HepG2 (cell line): ENCODE measurements around the gene RNASE4. TPM values are rescaled to one million over a fixed set of nuclear protein-coding genes. Genes with fewer than 3 reads are reported as not detected.
A peak's percentile ranks its signal among the peaks of the same experiment; 100 is the strongest.

Source experiments
- HMGXB4 ChIP-seq, 2 experiments: sonication (generic) in 1 of 2; formaldehyde crosslinking in 1 of 2; IDR thresholded peaks; 2 replicates each; pipeline versions ENCODE4 v1.4.0 to v1.6.1; 2018 to 2020; ENCODE audit warnings: missing genetic modification reagents in 2 of 2, borderline replicate concordance in 1 of 2, low read depth in 1 of 2, mild to moderate bottlenecking in 1 of 2, missing biosample characterization in 1 of 2
- HOXA3 ChIP-seq: sonication (generic); formaldehyde crosslinking; IDR thresholded peaks from 2 replicates; pipeline ENCODE4 v1.5.0; 2020; ENCODE audit warnings: missing genetic modification reagents
- ZNF275 ChIP-seq: sonication (generic); formaldehyde crosslinking; IDR thresholded peaks from 2 replicates; pipeline ENCODE4 v1.8.0; 2022; ENCODE audit warnings: missing genetic modification reagents, mild to moderate bottlenecking, inconsistent platforms, borderline replicate concordance
- ZNF629 ChIP-seq: sonication (generic); formaldehyde crosslinking; conservative IDR thresholded peaks from 2 replicates; pipeline ENCODE4 v1.5.0; 2020; ENCODE audit warnings: missing genetic modification reagents
- ZNF687 ChIP-seq: sonication (generic); formaldehyde crosslinking; IDR thresholded peaks from 2 replicates; pipeline ENCODE4 v1.5.1; 2020; ENCODE audit warnings: mild to moderate bottlenecking, missing genetic modification reagents, moderate library complexity
- polyA plus RNA-seq, 8 experiments: library from polyadenylated mRNA; depleted of rRNA in 3 of 8; stranded (reverse) in 7 of 8; unstranded in 1 of 8; fragments of >200 nt; fragmentation: Illumina TruSeq in 4 of 8; extraction: Trizol in 4 of 8; gene quantifications; 2 replicates each; pipeline versions ENCODE4 v1.2.1 to v1.2.3, GENCODE V29; 2011 to 2016; ENCODE audit warnings: low read depth in 4 of 8, missing spikeins in 1 of 8, mixed read lengths in 1 of 8; ENCODE audit not compliant: insufficient read depth in 1 of 8
- total RNA-seq, 5 experiments: library from RNA; depleted of rRNA; stranded (reverse); fragments of >200 nt; fragmentation: Illumina TruSeq; extraction: Trizol; gene quantifications; 2 replicates each; pipeline ENCODE4 v1.2.3, GENCODE V29; 2016; ENCODE audit warnings: low read depth in 1 of 5

RNASE4 gene
- total and polyA plus RNA-seq, 2 of the 13 experiments (the other 11 are each of a cell fraction or from before 2014, with no cell fraction given) = 109 to 983 TPM

- TF ChIP-seq HMGXB4 (CRISPR knock-in tag; IDR thresholded peaks at IDR 0.05; ENCODE audit: borderline replicate concordance in 1 of 2, low read depth in 1 of 2) = 0 out of 4 replicates have a peak, but pooled peaks of 1 of the 2 experiments have one; percentile 27
- no peak for TF ChIP-seq HOXA3 (CRISPR knock-in tag)
- no peak for TF ChIP-seq ZNF687 (CRISPR knock-in tag)
- TF ChIP-seq ZNF275 (CRISPR knock-in tag) = no peak
- no peak for TF ChIP-seq ZNF629 (CRISPR knock-in tag)
Measured at GRCh38 chr14:20696764-20697163, 12.4 kb downstream of the RNASE4 start (continued).
